CD4-positive, alpha-beta T cell treated with Interleukin-17A for 1 hour (primary cell): ENCODE measurements around the gene PSMB1.
"Not testable (repeated sequence)": the region's sequence is repeated elsewhere in the genome, so short reads cannot be mapped to it uniquely, and the experiment has no call there.

Experiments used
- DNase-seq: peaks from one replicate; pipeline ENCODE4 v3.0.0-alpha.2; 2020

The PSMB1 gene

GRCh38 chr6:170502268-170502667, 50.8 kb downstream of the PSMB1 start:
- DNase-seq, result not testable (repeated sequence)

GRCh38 chr6:170500955-170501590, 52.0 kb downstream of the PSMB1 start:
- DNase-seq, result no peak

- no peak for DNase-seq
Observed at GRCh38 chr6:170497841-170498301, 55.2 kb downstream of the PSMB1 start.

GRCh38 chr6:170493354-170493753, 59.8 kb downstream of the PSMB1 start:
- DNase-seq, result no peak

- no peak for DNase-seq
Observed at GRCh38 chr6:170490259-170490658, 62.8 kb downstream of the PSMB1 start.

- no peak for DNase-seq
Observed at GRCh38 chr6:170489836-170490235, 63.3 kb downstream of the PSMB1 start.

- no peak for DNase-seq
Observed at GRCh38 chr6:170487707-170488329, 65.3 kb downstream of the PSMB1 start.

- DNase-seq, result no peak
Observed at GRCh38 chr6:170485159-170485558, 67.9 kb downstream of the PSMB1 start.
